Large intestine (tissue), 3 donors: Measurements from ENCODE around the gene OPCML. TPM values are rescaled to one million over a fixed set of nuclear protein-coding genes. Genes with fewer than 3 reads are reported as not detected.

Experiments used
- DNase-seq, 2 donors: peaks; one replicate each; pipeline versions ENCODE4 v3.0.0 to v3.0.0-alpha.2; 2013
- H3K27ac ChIP-seq: one replicate; pipeline ENCODE4 v1.5.1; 2013; ENCODE audit warnings: low read length
- H3K27me3 ChIP-seq: 2 replicates; pipeline ENCODE4 v1.6.1; 2013; ENCODE audit warnings: low read length; ENCODE audit not compliant: control insufficient read depth, insufficient read depth
- H3K36me3 ChIP-seq: 2 replicates; pipeline ENCODE4 v1.6.1; 2013; ENCODE audit warnings: low read length; ENCODE audit not compliant: control insufficient read depth, insufficient read depth
- H3K4me1 ChIP-seq: one replicate; pipeline ENCODE4 v1.6.1; 2013; ENCODE audit warnings: low read length; ENCODE audit not compliant: control insufficient read depth, insufficient read depth
- H3K4me3 ChIP-seq: one replicate; pipeline ENCODE4 v1.5.1; 2013; ENCODE audit warnings: low read length
- H3K9me3 ChIP-seq: one replicate; pipeline ENCODE4 v1.6.1; 2013; ENCODE audit warnings: mild to moderate bottlenecking, low read depth, low read length, moderate library complexity; ENCODE audit not compliant: control insufficient read depth
- WGBS: methylation state at CpG from one replicate; pipeline ENCODE4 v1.1.5; 2013; ENCODE audit warnings: low lambda C conversion rate; ENCODE audit not compliant: insufficient coverage; 5-methylcytosine and 5-hydroxymethylcytosine counted together
- polyA plus RNA-seq: library from polyadenylated mRNA; unstranded; fragments of 120-200 nt; gene quantifications from one replicate; pipeline ENCODE4 v1.2.1, GENCODE V29; 2013

Gene OPCML
- polyA plus RNA-seq, 1 donor = 1.4 TPM

GRCh38 chr11:132683602-132684001 is 848.7 kb downstream of the OPCML start:
- H3K4me3 ChIP-seq = no peak overlapping the region
- no peaks in the 10 kb centered on the region for H3K36me3 ChIP-seq
- H3K9me3 ChIP-seq = no peaks in the 10 kb centered on the region
- no peak for DNase-seq
- 85% methylated on average over 2 of the region's 2 CpGs for WGBS
- H3K27ac ChIP-seq = no peak overlapping the region
- no peaks in the 10 kb centered on the region for H3K4me1 ChIP-seq
- no peaks in the 10 kb centered on the region for H3K27me3 ChIP-seq

- Histone ChIP-seq H3K9me3 (no peaks in the 10 kb centered on the region), H3K4me1 (no peaks in the 10 kb centered on the region), H3K27me3 (no peaks in the 10 kb centered on the region), H3K27ac (no peak overlapping the region), H3K36me3 (no peaks in the 10 kb centered on the region), H3K4me3 (no peak overlapping the region)
- DNase-seq = no peak
- WGBS = no CpG with 5 or more reads among the region's 7 CpGs
Measured at GRCh38 chr11:132681971-132682370, 850.3 kb downstream of the OPCML start.

GRCh38 chr11:132680584-132680983 is 851.7 kb downstream of the OPCML start:
- H3K36me3 ChIP-seq = no peaks in the 10 kb centered on the region
- no peak for DNase-seq
- H3K27me3 ChIP-seq = no peaks in the 10 kb centered on the region
- WGBS = 100% methylated on average over 1 of the region's 12 CpGs
- no peak overlapping the region for H3K27ac ChIP-seq
- no peak overlapping the region for H3K4me3 ChIP-seq
- H3K9me3 ChIP-seq = no peaks in the 10 kb centered on the region
- no peaks in the 10 kb centered on the region for H3K4me1 ChIP-seq

GRCh38 chr11:132674151-132674550 is 858.1 kb downstream of the OPCML start:
- no peak overlapping the region for H3K27ac ChIP-seq
- no peaks in the 10 kb centered on the region for H3K4me1 ChIP-seq
- no peaks in the 10 kb centered on the region for H3K36me3 ChIP-seq
- DNase-seq = no peak
- no peak overlapping the region for H3K4me3 ChIP-seq
- WGBS = no CpG with 5 or more reads among the region's 4 CpGs
- no peaks in the 10 kb centered on the region for H3K9me3 ChIP-seq
- H3K27me3 ChIP-seq = no peaks in the 10 kb centered on the region

GRCh38 chr11:132671851-132672370 is 860.4 kb downstream of the OPCML start:
- no peak for DNase-seq
- Histone ChIP-seq H3K9me3 (no peaks in the 10 kb centered on the region), H3K36me3 (no peaks in the 10 kb centered on the region), H3K27me3 (no peaks in the 10 kb centered on the region), H3K4me3 (no peak overlapping the region), H3K4me1 (no peaks in the 10 kb centered on the region), H3K27ac (no peak overlapping the region)
- 75% methylated on average over 1 of the region's 3 CpGs for WGBS

GRCh38 chr11:132670921-132671675 is 861.2 kb downstream of the OPCML start:
- H3K27ac ChIP-seq = no peak overlapping the region
- WGBS = 100% methylated on average over 2 of the region's 5 CpGs
- no peak overlapping the region for H3K4me3 ChIP-seq
- no peaks in the 10 kb centered on the region for H3K27me3 ChIP-seq
- no peaks in the 10 kb centered on the region for H3K9me3 ChIP-seq
- no peaks in the 10 kb centered on the region for H3K4me1 ChIP-seq
- no peak for DNase-seq
- no peaks in the 10 kb centered on the region for H3K36me3 ChIP-seq

- H3K36me3 ChIP-seq = no peaks in the 10 kb centered on the region
- 100% methylated on average over 1 of the region's 5 CpGs for whole genome bisulfite sequencing
- no peak for DNase-seq
Measured at GRCh38 chr11:132669949-132670348, 862.4 kb downstream of the OPCML start.

GRCh38 chr11:132665205-132665604 is 867.1 kb downstream of the OPCML start:
- no peak overlapping the region for H3K4me3 ChIP-seq
- no peaks in the 10 kb centered on the region for H3K9me3 ChIP-seq
- DNase-seq = no peak
- 81% methylated on average over 3 of the region's 4 CpGs for WGBS
- no peaks in the 10 kb centered on the region for H3K27me3 ChIP-seq
- no peaks in the 10 kb centered on the region for H3K36me3 ChIP-seq
- H3K27ac ChIP-seq = no peak overlapping the region
- no peaks in the 10 kb centered on the region for H3K4me1 ChIP-seq

More at GRCh38 chr11:132669949-132670348, 862.4 kb downstream of the OPCML start:
- Histone ChIP-seq H3K4me1 (no peaks in the 10 kb centered on the region), H3K27ac (no peak overlapping the region), H3K9me3 (no peaks in the 10 kb centered on the region), H3K27me3 (no peaks in the 10 kb centered on the region), H3K4me3 (no peak overlapping the region)

GRCh38 chr11:132658696-132659095 is 873.6 kb downstream of the OPCML start:
- H3K4me3 ChIP-seq = no peak overlapping the region
- H3K9me3 ChIP-seq = no peaks in the 10 kb centered on the region
- no peak for DNase-seq
- H3K4me1 ChIP-seq = no peaks in the 10 kb centered on the region
- 89% methylated on average over 2 of the region's 2 CpGs for WGBS
- no peaks in the 10 kb centered on the region for H3K36me3 ChIP-seq
- no peaks in the 10 kb centered on the region for H3K27me3 ChIP-seq
- H3K27ac ChIP-seq = no peak overlapping the region

GRCh38 chr11:132658004-132658403 is 874.3 kb downstream of the OPCML start:
- H3K36me3 ChIP-seq = no peaks in the 10 kb centered on the region
- no peak overlapping the region for H3K4me3 ChIP-seq
- no peaks in the 10 kb centered on the region for H3K4me1 ChIP-seq
- H3K27me3 ChIP-seq = no peaks in the 10 kb centered on the region
- WGBS = no CpG with 5 or more reads among the region's 4 CpGs
- no peak for DNase-seq
- no peaks in the 10 kb centered on the region for H3K9me3 ChIP-seq
- H3K27ac ChIP-seq = no peak overlapping the region
